H4 (cell line): ENCODE measurements around the gene LENG9. TPM values are rescaled to one million over a fixed set of nuclear protein-coding genes. Genes with fewer than 3 reads are reported as not detected.
"Not testable (repeated sequence)": the region's sequence is repeated elsewhere in the genome, so short reads cannot be mapped to it uniquely, and the experiment has no call there.

Experiments used
- DNase-seq: peaks from one replicate; pipeline ENCODE4 v3.0.0-alpha.2; 2015; ENCODE audit warnings: low spot score
- total RNA-seq: library from RNA; depleted of rRNA; stranded (reverse); fragments of >200 nt; shearing (Covaris generic); gene quantifications from 2 replicates; pipeline ENCODE4 v1.2.3, GENCODE V29; 2014; rRNA removed

Gene LENG9
- 0.33 and 0.64 TPM in 2 replicates for total RNA-seq

- DNase-seq, result peak; percentile 97
Measured at GRCh38 chr19:54463531-54464043, at the start of gene LENG9. TSS of gene LENG9 (minus strand) at chr19:54463778. CDS start at chr19:54463526, 252 bp downstream.

GRCh38 chr19:54509200-54509940, 45.8 kb upstream of the LENG9 start:
- not testable (repeated sequence) for DNase-seq

GRCh38 chr19:54508487-54508886, 44.9 kb upstream of the LENG9 start:
- DNase-seq, result not testable (repeated sequence)

- DNase-seq, result no peak
Measured at GRCh38 chr19:54507824-54508223, 44.2 kb upstream of the LENG9 start.

- not testable (repeated sequence) for DNase-seq
Measured at GRCh38 chr19:54507038-54507717, 43.6 kb upstream of the LENG9 start.

GRCh38 chr19:54506079-54506478, 42.5 kb upstream of the LENG9 start:
- DNase-seq, result no peak

GRCh38 chr19:54505542-54505941, 42.0 kb upstream of the LENG9 start:
- DNase-seq, result not testable (repeated sequence)

- no peak for DNase-seq
Measured at GRCh38 chr19:54502518-54503048, 39.0 kb upstream of the LENG9 start, which contains the start of gene LAIR2. TSS of gene LAIR2 (plus strand) at chr19:54502831. CDS start at chr19:54502919, 88 bp downstream.

GRCh38 chr19:54498451-54498772, 34.8 kb upstream of the LENG9 start:
- not testable (repeated sequence) for DNase-seq

GRCh38 chr19:54497747-54498450, 34.3 kb upstream of the LENG9 start:
- peak; percentile 79 for DNase-seq

- not testable (repeated sequence) for DNase-seq
Measured at GRCh38 chr19:54495284-54495683, 31.7 kb upstream of the LENG9 start.

GRCh38 chr19:54493967-54494585, 30.5 kb upstream of the LENG9 start:
- DNase-seq, result no peak

- not testable (repeated sequence) for DNase-seq
Measured at GRCh38 chr19:54493056-54493455, 29.5 kb upstream of the LENG9 start.

GRCh38 chr19:54492568-54492967, 29.0 kb upstream of the LENG9 start:
- DNase-seq, result no peak

GRCh38 chr19:54489766-54490165, 26.2 kb upstream of the LENG9 start:
- no peak for DNase-seq

- no peak for DNase-seq
Measured at GRCh38 chr19:54489341-54489740, 25.8 kb upstream of the LENG9 start.

- DNase-seq, result no peak
Measured at GRCh38 chr19:54485851-54486250, 22.3 kb upstream of the LENG9 start.

- no peak for DNase-seq
Measured at GRCh38 chr19:54484451-54484850, 20.9 kb upstream of the LENG9 start.

- DNase-seq, result no peak
Measured at GRCh38 chr19:54482889-54483288, 19.3 kb upstream of the LENG9 start.

- peak; percentile 77 for DNase-seq
Measured at GRCh38 chr19:54481326-54481930, 17.9 kb upstream of the LENG9 start.

- no peak for DNase-seq
Measured at GRCh38 chr19:54480051-54480450, 16.5 kb upstream of the LENG9 start.
